ENCODE measurements around the gene RTN4RL1.
A peak's percentile ranks its signal among the peaks of the same experiment; 100 is the strongest.

The RTN4RL1 gene

GRCh38 chr17:1895479-1895878 is 129.7 kb downstream of the RTN4RL1 start (continued):
- TF ChIP-seq, protein P1, sequence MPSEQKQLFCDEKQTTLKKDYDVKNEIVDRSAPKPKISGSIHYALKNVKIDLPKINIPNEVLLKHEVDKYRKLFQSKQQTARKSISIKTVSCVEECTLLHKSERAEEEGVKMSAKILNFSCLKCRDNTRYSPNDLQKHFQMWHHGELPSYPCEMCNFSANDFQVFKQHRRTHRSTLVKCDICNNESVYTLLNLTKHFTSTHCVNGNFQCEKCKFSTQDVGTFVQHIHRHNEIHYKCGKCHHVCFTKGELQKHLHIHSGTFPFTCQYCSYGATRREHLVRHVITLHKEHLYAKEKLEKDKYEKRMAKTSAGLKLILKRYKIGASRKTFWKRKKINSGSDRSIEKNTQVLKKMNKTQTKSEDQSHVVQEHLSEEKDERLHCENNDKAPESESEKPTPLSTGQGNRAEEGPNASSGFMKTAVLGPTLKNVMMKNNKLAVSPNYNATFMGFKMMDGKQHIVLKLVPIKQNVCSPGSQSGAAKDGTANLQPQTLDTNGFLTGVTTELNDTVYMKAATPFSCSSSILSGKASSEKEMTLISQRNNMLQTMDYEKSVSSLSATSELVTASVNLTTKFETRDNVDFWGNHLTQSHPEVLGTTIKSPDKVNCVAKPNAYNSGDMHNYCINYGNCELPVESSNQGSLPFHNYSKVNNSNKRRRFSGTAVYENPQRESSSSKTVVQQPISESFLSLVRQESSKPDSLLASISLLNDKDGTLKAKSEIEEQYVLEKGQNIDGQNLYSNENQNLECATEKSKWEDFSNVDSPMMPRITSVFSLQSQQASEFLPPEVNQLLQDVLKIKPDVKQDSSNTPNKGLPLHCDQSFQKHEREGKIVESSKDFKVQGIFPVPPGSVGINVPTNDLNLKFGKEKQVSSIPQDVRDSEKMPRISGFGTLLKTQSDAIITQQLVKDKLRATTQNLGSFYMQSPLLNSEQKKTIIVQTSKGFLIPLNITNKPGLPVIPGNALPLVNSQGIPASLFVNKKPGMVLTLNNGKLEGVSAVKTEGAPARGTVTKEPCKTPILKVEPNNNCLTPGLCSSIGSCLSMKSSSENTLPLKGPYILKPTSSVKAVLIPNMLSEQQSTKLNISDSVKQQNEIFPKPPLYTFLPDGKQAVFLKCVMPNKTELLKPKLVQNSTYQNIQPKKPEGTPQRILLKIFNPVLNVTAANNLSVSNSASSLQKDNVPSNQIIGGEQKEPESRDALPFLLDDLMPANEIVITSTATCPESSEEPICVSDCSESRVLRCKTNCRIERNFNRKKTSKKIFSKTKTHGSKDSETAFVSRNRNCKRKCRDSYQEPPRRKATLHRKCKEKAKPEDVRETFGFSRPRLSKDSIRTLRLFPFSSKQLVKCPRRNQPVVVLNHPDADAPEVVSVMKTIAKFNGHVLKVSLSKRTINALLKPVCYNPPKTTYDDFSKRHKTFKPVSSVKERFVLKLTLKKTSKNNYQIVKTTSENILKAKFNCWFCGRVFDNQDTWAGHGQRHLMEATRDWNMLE (tag by site-specific recombination; conservative IDR thresholded peaks at IDR 0.05; ENCODE audit: low read depth): peak; percentile 88
- TF ChIP-seq ZNF623 (tag by site-specific recombination; IDR thresholded peaks at IDR 0.05) (peak; percentile 78), ZNF530 (tag by site-specific recombination; IDR thresholded peaks at IDR 0.05; ENCODE audit: low read depth) (0 out of 2 replicates have a peak, but pooled peaks have one; percentile 28), ZNF558 (tag by site-specific recombination; IDR thresholded peaks at IDR 0.05) (peak; percentile 64; the same call in 1 of the 2 replicates), ZNF202 (tag by site-specific recombination; IDR thresholded peaks at IDR 0.05; ENCODE audit: borderline replicate concordance) (0 out of 2 replicates have a peak, but pooled peaks have one; percentile 62), ZNF266 (tag by site-specific recombination; IDR thresholded peaks at IDR 0.05; ENCODE audit: low read depth) (peak; percentile 77; the same call in 1 of the 2 replicates)
- TF ChIP-seq, protein P2, sequence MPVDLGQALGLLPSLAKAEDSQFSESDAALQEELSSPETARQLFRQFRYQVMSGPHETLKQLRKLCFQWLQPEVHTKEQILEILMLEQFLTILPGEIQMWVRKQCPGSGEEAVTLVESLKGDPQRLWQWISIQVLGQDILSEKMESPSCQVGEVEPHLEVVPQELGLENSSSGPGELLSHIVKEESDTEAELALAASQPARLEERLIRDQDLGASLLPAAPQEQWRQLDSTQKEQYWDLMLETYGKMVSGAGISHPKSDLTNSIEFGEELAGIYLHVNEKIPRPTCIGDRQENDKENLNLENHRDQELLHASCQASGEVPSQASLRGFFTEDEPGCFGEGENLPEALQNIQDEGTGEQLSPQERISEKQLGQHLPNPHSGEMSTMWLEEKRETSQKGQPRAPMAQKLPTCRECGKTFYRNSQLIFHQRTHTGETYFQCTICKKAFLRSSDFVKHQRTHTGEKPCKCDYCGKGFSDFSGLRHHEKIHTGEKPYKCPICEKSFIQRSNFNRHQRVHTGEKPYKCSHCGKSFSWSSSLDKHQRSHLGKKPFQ (tag by site-specific recombination; IDR thresholded peaks at IDR 0.05): 0 out of 2 replicates have a peak, but pooled peaks have one; percentile 31
- TF ChIP-seq, protein P3, sequence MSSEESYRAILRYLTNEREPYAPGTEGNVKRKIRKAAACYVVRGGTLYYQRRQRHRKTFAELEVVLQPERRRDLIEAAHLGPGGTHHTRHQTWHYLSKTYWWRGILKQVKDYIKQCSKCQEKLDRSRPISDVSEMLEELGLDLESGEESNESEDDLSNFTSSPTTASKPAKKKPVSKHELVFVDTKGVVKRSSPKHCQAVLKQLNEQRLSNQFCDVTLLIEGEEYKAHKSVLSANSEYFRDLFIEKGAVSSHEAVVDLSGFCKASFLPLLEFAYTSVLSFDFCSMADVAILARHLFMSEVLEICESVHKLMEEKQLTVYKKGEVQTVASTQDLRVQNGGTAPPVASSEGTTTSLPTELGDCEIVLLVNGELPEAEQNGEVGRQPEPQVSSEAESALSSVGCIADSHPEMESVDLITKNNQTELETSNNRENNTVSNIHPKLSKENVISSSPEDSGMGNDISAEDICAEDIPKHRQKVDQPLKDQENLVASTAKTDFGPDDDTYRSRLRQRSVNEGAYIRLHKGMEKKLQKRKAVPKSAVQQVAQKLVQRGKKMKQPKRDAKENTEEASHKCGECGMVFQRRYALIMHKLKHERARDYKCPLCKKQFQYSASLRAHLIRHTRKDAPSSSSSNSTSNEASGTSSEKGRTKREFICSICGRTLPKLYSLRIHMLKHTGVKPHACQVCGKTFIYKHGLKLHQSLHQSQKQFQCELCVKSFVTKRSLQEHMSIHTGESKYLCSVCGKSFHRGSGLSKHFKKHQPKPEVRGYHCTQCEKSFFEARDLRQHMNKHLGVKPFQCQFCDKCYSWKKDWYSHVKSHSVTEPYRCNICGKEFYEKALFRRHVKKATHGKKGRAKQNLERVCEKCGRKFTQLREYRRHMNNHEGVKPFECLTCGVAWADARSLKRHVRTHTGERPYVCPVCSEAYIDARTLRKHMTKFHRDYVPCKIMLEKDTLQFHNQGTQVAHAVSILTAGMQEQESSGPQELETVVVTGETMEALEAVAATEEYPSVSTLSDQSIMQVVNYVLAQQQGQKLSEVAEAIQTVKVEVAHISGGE (tag by site-specific recombination; conservative IDR thresholded peaks at IDR 0.05; ENCODE audit: low read depth): peak; percentile 71

- no peaks in the 10 kb centered on the region for H3K9me3 ChIP-seq (ENCODE audit: control insufficient read depth, insufficient read depth, low read depth, low read length)
- CTCF ChIA-PET: interaction anchor here (0.8 to 1.4 kb wide), 4 partner anchors 9 to 14 kb away, joined by 3 to 4 read pairs (median 3); no protein-coding TSS in a partner anchor
- peaks cover 48 to 88% of the 10 kb centered on the region in 2 experiments for H3K36me3 ChIP-seq (ENCODE audit: control insufficient read depth in 2 of 2, insufficient read depth in 1 of 2, low read length in 2 of 2)
- H3K27ac ChIP-seq (ENCODE audit: extremely low read depth, low read depth, low read length): no peak overlapping the region
- POLR2A ChIA-PET: no interaction called here
- H3K4me1 ChIP-seq (ENCODE audit: control insufficient read depth, insufficient read depth, low read length): no peaks in the 10 kb centered on the region
- no peak overlapping the region for H3K4me3 ChIP-seq (ENCODE audit: low read depth, low read length)
- TF ChIP-seq ZNF26 (tag by site-specific recombination; IDR thresholded peaks at IDR 0.05) (no peak), ZNF580 (tag by site-specific recombination; IDR thresholded peaks at IDR 0.05) (no peak), TRIM28 (IDR thresholded peaks at IDR 0.05; ENCODE audit: borderline replicate concordance, low read length) (no peak), ZNF280D (tag by site-specific recombination; IDR thresholded peaks at IDR 0.05) (no peak), ZNF514 (tag by site-specific recombination; IDR thresholded peaks at IDR 0.05) (no peak), ZNF24 (tag by site-specific recombination; IDR thresholded peaks at IDR 0.05) (no peak), ZNF837 (tag by site-specific recombination; IDR thresholded peaks at IDR 0.05) (no peak), ZNF544 (tag by site-specific recombination; IDR thresholded peaks at IDR 0.05) (no peak), SP7 (tag by site-specific recombination; IDR thresholded peaks at IDR 0.05) (no peak), PATZ1 (tag by site-specific recombination; IDR thresholded peaks at IDR 0.05) (no peak)
Measured at GRCh38 chr17:1894753-1895339, 130.3 kb downstream of the RTN4RL1 start.

Measured in HEK293 (cell line).